GM12878 (cell line): ENCODE measurements around the gene NUDT9. TPM values are rescaled to one million over a fixed set of nuclear protein-coding genes. Genes with fewer than 3 reads are reported as not detected.
"Not testable (repeated sequence)": the region's sequence is repeated elsewhere in the genome, so short reads cannot be mapped to it uniquely, and the experiment has no call there.

Source experiments
- ATAC-seq: fragments of 200-7000 bp; cut with Tn5 transposase; 3 replicates; pipeline ENCODE4 v1.9.1; 2020; ENCODE audit warnings: mild to moderate bottlenecking, moderate library complexity
- BruUV-seq: library from RNA; stranded (reverse); fragments of 400-500 nt; replicated peaks from 2 replicates; lab custom pipeline; 2021; lab: Mats Ljungman, UMichigan
- CTCF ChIA-PET: fragments of 300-600 bp; sonication (Branson Sonifier 250); formaldehyde crosslinking; extraction: SDS; loops from one replicate; lab custom pipeline; 2021; ENCODE audit warnings: inconsistent platforms; lab: Yijun Ruan, JAX
- POLR2A ChIA-PET: fragments of 350-600 bp; formaldehyde crosslinking; extraction: SDS; loops from one replicate; lab custom pipeline; 2021; ENCODE audit warnings: inconsistent platforms; lab: Charles Lee
- RAD21 ChIA-PET: fragments of 300-600 bp; sonication (Branson Sonifier 250); formaldehyde crosslinking; loops from one replicate; lab custom pipeline; 2023; ENCODE audit warnings: antibody characterized with exemption; ENCODE audit not compliant: unreplicated experiment; lab: Charles Lee
- SMC1A ChIA-PET: fragments of 300-600 bp; sonication (Branson Sonifier 250); formaldehyde crosslinking; loops from one replicate; lab custom pipeline; 2023; ENCODE audit not compliant: unreplicated experiment, uncharacterized antibody; lab: Charles Lee
- DNase-seq: peaks from one replicate; pipeline ENCODE4 v3.0.0-alpha.2; 2011; ENCODE audit warnings: low read depth, low spot score
- FAIRE-seq: peaks from 3 replicates; lab custom pipeline; 2011; peaks lifted over from hg19 to GRCh38; lab: Jason Lieb, UNC
- H2AFZ ChIP-seq: 2 replicates; pipeline ENCODE4 v1.6.0; 2011; ENCODE audit warnings: low read depth, low read length, control low read depth; ENCODE audit not compliant: control insufficient read depth
- H3K27ac ChIP-seq: 2 replicates; pipeline ENCODE4 v1.5.1; 2011; ENCODE audit warnings: control low read depth; ENCODE audit not compliant: control insufficient read depth, insufficient read depth
- H3K27me3 ChIP-seq, 2 experiments: replicated peaks in 1 of 2; 2 replicates each; pipeline versions ENCODE4 v1.6.0 to v1.6.1; 2011; ENCODE audit warnings: low read length in 1 of 2; ENCODE audit not compliant: control insufficient read depth in 2 of 2, insufficient read depth in 2 of 2
- H3K36me3 ChIP-seq, 2 experiments: 2 replicates each; pipeline ENCODE4 v1.5.1; 2011; ENCODE audit warnings: low read length in 1 of 2; ENCODE audit not compliant: control insufficient read depth in 2 of 2, insufficient read depth in 2 of 2
- H3K4me1 ChIP-seq: 2 replicates; pipeline ENCODE4 v1.6.1; 2011; ENCODE audit warnings: mild to moderate bottlenecking, low read length, moderate library complexity, mixed read lengths; ENCODE audit not compliant: control insufficient read depth, insufficient read depth
- H3K4me2 ChIP-seq: 2 replicates; pipeline ENCODE4 v1.6.0; 2011; ENCODE audit warnings: control low read depth; ENCODE audit not compliant: control insufficient read depth, insufficient read depth
- H3K4me3 ChIP-seq: fragments of 200-600 bp; sonication (generic); 2 replicates; pipeline ENCODE4 v1.5.1; 2016
- H3K79me2 ChIP-seq: 2 replicates; pipeline ENCODE4 v1.6.0; 2011; ENCODE audit warnings: low read length; ENCODE audit not compliant: control insufficient read depth, insufficient read depth
- H3K9ac ChIP-seq: 2 replicates; pipeline ENCODE4 v1.8.0; 2011; ENCODE audit warnings: low read length, control low read depth, mixed read lengths; ENCODE audit not compliant: control insufficient read depth, insufficient read depth
- H3K9me3 ChIP-seq: replicated peaks from 3 replicates; pipeline ENCODE4 v1.5.1; 2011; ENCODE audit warnings: mild to moderate bottlenecking, low read length; ENCODE audit not compliant: control insufficient read depth, insufficient read depth
- H4K20me1 ChIP-seq: 2 replicates; pipeline ENCODE4 v1.6.0; 2011; ENCODE audit not compliant: control insufficient read depth, insufficient read depth
- ASH2L ChIP-seq: fragments of 300-600, 200-600 bp; sonication (generic); IDR thresholded peaks from 2 replicates; pipeline ENCODE4 v1.6.1; 2017; ENCODE audit warnings: low read depth, mild to moderate bottlenecking, borderline replicate concordance
- EED ChIP-seq: sonication (generic); IDR thresholded peaks from 2 replicates; pipeline ENCODE4 v1.6.1; 2016; ENCODE audit warnings: antibody characterized with exemption, low read depth
- EZH2 ChIP-seq: IDR thresholded peaks from 2 replicates; pipeline ENCODE4 v1.6.1; 2012; ENCODE audit warnings: low read depth, mild to moderate bottlenecking, control low read depth, inconsistent platforms, low read length, borderline replicate concordance; ENCODE audit not compliant: control insufficient read depth
- HCFC1 ChIP-seq: fragments of 150-350 bp; IDR thresholded peaks from 2 replicates; pipeline ENCODE4 v1.6.1; 2014; ENCODE audit warnings: low read length
- HDAC2 ChIP-seq: fragments of 200-600 bp; sonication (generic); IDR thresholded peaks from 2 replicates; pipeline ENCODE4 v1.6.1; 2017
- JUNB ChIP-seq: IDR thresholded peaks from 2 replicates; pipeline ENCODE4 v1.6.1; 2016; ENCODE audit warnings: antibody characterized with exemption, mild to moderate bottlenecking
- JUND ChIP-seq: IDR thresholded peaks from 2 replicates; pipeline ENCODE4 v1.6.1; 2012; ENCODE audit warnings: low read depth, mild to moderate bottlenecking, low read length, improper control_type of control experiment, moderate library complexity
- NR2F1 ChIP-seq: fragments of 450-650 bp; conservative IDR thresholded peaks from 2 replicates; pipeline ENCODE4 v1.6.1; 2017; ENCODE audit warnings: mild to moderate bottlenecking
- PAX5 ChIP-seq: IDR thresholded peaks from 2 replicates; pipeline ENCODE4 v1.6.1; 2011; ENCODE audit warnings: low read depth, low read length, borderline replicate concordance
- PAX8 ChIP-seq: fragments of 450-650 bp; IDR thresholded peaks from 2 replicates; pipeline ENCODE4 v1.6.1; 2017; ENCODE audit warnings: mild to moderate bottlenecking, moderate library complexity
- REST ChIP-seq: IDR thresholded peaks from 2 replicates; pipeline ENCODE4 v1.6.1; 2012; ENCODE audit warnings: mild to moderate bottlenecking, low read depth, low read length
- TCF7 ChIP-seq: IDR thresholded peaks from 2 replicates; pipeline ENCODE4 v1.6.1; 2014; ENCODE audit warnings: antibody characterized with exemption, borderline replicate concordance
- USF1 ChIP-seq: IDR thresholded peaks from 2 replicates; pipeline ENCODE4 v1.6.1; 2011; ENCODE audit warnings: borderline replicate concordance, low read depth, mild to moderate bottlenecking, moderate library complexity, mixed read lengths, low read length; ENCODE audit not compliant: insufficient read depth; ENCODE audit errors: extremely low read length
- WGBS: methylation state at CpG from one replicate; pipeline ENCODE4 v1.1.6; 2016; ENCODE audit warnings: low lambda C conversion rate; ENCODE audit not compliant: insufficient replicate concordance, insufficient coverage; ENCODE audit errors: missing lambda C conversion rate; 5-methylcytosine and 5-hydroxymethylcytosine counted together
- in situ Hi-C: fragments of 300-500 bp; cut with MboI; formaldehyde crosslinking; loops from 9 replicates; pipeline ENCODE4 v1.14.3; 2018; ENCODE audit warnings: mixed read lengths
- intact Hi-C: fragments of 100-400 bp; cut with micrococcal nuclease; formaldehyde crosslinking; loops from one replicate; pipeline ENCODE4 v1.14.2; 2022; ENCODE audit not compliant: unreplicated experiment
- polyA plus RNA-seq, 11 experiments: library from polyadenylated mRNA; depleted of rRNA in 4 of 11; unstranded in 6 of 11; stranded (reverse) in 5 of 11; fragments of >200 nt; fragmentation: Nextera tagmentation in 4 of 11; fragmentation: Illumina TruSeq in 1 of 11; extraction: Ambion mirVana in 4 of 11; extraction: Trizol in 1 of 11; gene quantifications; 1 replicate in 1 of 11; 2 replicates in 10 of 11; pipeline versions ENCODE4 v1.2.1 to v1.2.3, GENCODE V29; 2011 to 2016; ENCODE audit warnings: inconsistent platforms in 2 of 11, missing spikeins in 2 of 11, low read depth in 1 of 11
- total RNA-seq, 4 experiments: library from RNA; depleted of rRNA in 3 of 4; stranded (reverse); fragments of >200 nt in 3 of 4; fragmentation: Illumina TruSeq in 1 of 4; extraction: Trizol in 1 of 4; gene quantifications; 2 replicates each; pipeline versions ENCODE4 v1.2.1 to v1.2.3, GENCODE V29; 2013 to 2021

NUDT9 gene
- total and polyA plus RNA-seq, 10 of the 15 experiments (the other 5 are each of a cell fraction or from before 2014, with no cell fraction given), result 8.4 to 28.3 (median 14.6) TPM

GRCh38 chr4:87418410-87418809 lies 4.0 kb upstream of the NUDT9 start:
- ATAC-seq, in situ Hi-C loops, H3K36me3 ChIP-seq, H2AFZ ChIP-seq, FAIRE-seq, DNase-seq, BruUV-seq, H4K20me1 ChIP-seq, POLR2A ChIA-PET, H3K4me2 ChIP-seq, H3K9ac ChIP-seq, SMC1A ChIA-PET, H3K9me3 ChIP-seq, RAD21 ChIA-PET, intact Hi-C loops, H3K4me3 ChIP-seq, H3K27me3 ChIP-seq, H3K27ac ChIP-seq, H3K4me1 ChIP-seq: not testable (repeated sequence)
- 86% methylated on average over 4 of the region's 4 CpGs for WGBS
- CTCF ChIA-PET, result interaction anchor here (1.0 to 1.3 kb wide), 2 partner anchors 27 to 48 kb away, joined by 3 to 6 read pairs; partner anchors contain the start of gene HSD17B11
- H3K79me2 ChIP-seq, result peaks cover 14% of the 10 kb centered on the region

- Histone ChIP-seq H3K27me3 (no peaks in the 10 kb centered on the region), H3K4me1 (no peaks in the 10 kb centered on the region), H3K4me3 (no peak overlapping the region), H3K79me2 (peaks cover 24% of the 10 kb centered on the region), H3K9ac (no peak overlapping the region), H3K9me3 (no peaks in the 10 kb centered on the region), H3K36me3 (no peaks in the 10 kb centered on the region), H4K20me1 (no peaks in the 10 kb centered on the region), H3K27ac (no peak overlapping the region), H3K4me2 (no peak overlapping the region), H2AFZ (no peak overlapping the region)
- ChIA-PET SMC1A (interaction anchor here (1.0 to 6.0 kb wide), 2 partner anchors 23 to 29 kb away, joined by 4 to 51 read pairs; partner anchors contain the start of gene HSD17B11), CTCF (interaction anchor here (0.7 to 5.9 kb wide), 5 partner anchors 13 to 47 kb away, joined by 3 to 38 read pairs (median 6); partner anchors contain the start of gene HSD17B11), POLR2A (interaction anchor here (0.6 kb wide), 1 partner anchor 31 kb away, joined by 3 read pairs; no protein-coding TSS in a partner anchor), RAD21 (no interaction called here)
- intact Hi-C loops (no loop called here), in situ Hi-C loops (no loop called here)
- ATAC-seq (no peak), DNase-seq (no peak), FAIRE-seq (no peak)
- BruUV-seq, result no TSS peak
- WGBS, result 59% methylated on average over 5 of the region's 5 CpGs
- TF ChIP-seq EED (no peak), EZH2 (no peak), HDAC2 (no peak), USF1 (no peak), PAX5 (no peak), HCFC1 (no peak), REST (no peak), NR2F1 (no peak), ASH2L (no peak), JUND (no peak), JUNB (no peak), PAX8 (no peak), TCF7 (no peak)
Observed at GRCh38 chr4:87419578-87420249, 2.7 kb upstream of the NUDT9 start.
